Stomach (tissue), 9 donors: Measurements from ENCODE around the gene APOF. TPM values are rescaled to one million over a fixed set of nuclear protein-coding genes. Genes with fewer than 3 reads are reported as not detected.

Source experiments
- DNase-seq, 2 donors: peaks; one replicate each; pipeline versions ENCODE4 v3.0.0 to v3.0.0-alpha.2; 2013 to 2019
- H3K27ac ChIP-seq, 5 donors: fragments of 200-600 bp in 4 of 5; sonication (generic) in 4 of 5; one replicate each; pipeline ENCODE4 v1.5.1; 2013 to 2019; ENCODE audit warnings: mild to moderate bottlenecking in 1 of 5, moderate library complexity in 1 of 5
- H3K27me3 ChIP-seq, 3 donors: fragments of 200-600 bp; sonication (generic); one replicate each; pipeline ENCODE4 v1.5.1; 2017 to 2019; ENCODE audit warnings: mixed run types in 1 of 3
- H3K36me3 ChIP-seq, 4 donors: fragments of 200-600 bp; sonication (generic); 1 replicate in 3 of 4; 2 replicates in 1 of 4; pipeline ENCODE4 v1.5.1; 2016 to 2019
- H3K4me1 ChIP-seq, 4 donors: fragments of 200-600 bp; sonication (generic); one replicate each; pipeline ENCODE4 v1.5.1; 2016 to 2019
- H3K4me3 ChIP-seq, 4 donors: fragments of 200-600 bp; sonication (generic) in 3 of 4; one replicate each; pipeline ENCODE4 v1.5.1; 2016 to 2019; ENCODE audit warnings: mild to moderate bottlenecking in 1 of 4
- H3K9me3 ChIP-seq, 4 donors: fragments of 200-600 bp; sonication (generic); one replicate each; pipeline ENCODE4 v1.5.1; 2016 to 2019
- CTCF ChIP-seq, 7 experiments: fragments of 450-650 bp in 4 of 7; fragments of 200-600 bp in 3 of 7; sonication (generic) in 3 of 7; IDR thresholded peaks; one replicate each; pipeline ENCODE4 v1.5.1; 2016 to 2019; ENCODE audit warnings: antibody characterized with exemption in 7 of 7, control low read depth in 2 of 7, mild to moderate bottlenecking in 1 of 7
- EP300 ChIP-seq: sonication (generic); formaldehyde crosslinking; IDR thresholded peaks from one replicate; pipeline ENCODE4 v1.6.1; 2017; ENCODE audit warnings: antibody characterized with exemption
- POLR2A ChIP-seq, 4 donors: fragments of 450-650 bp; IDR thresholded peaks; one replicate each; pipeline ENCODE4 v1.6.1; 2016; ENCODE audit warnings: antibody characterized with exemption in 4 of 4, control low read depth in 2 of 4, mild to moderate bottlenecking in 1 of 4, moderate library complexity in 1 of 4
- POLR2AphosphoS5 ChIP-seq, 3 donors: sonication (generic); formaldehyde crosslinking; IDR thresholded peaks; one replicate each; pipeline ENCODE4 v1.6.1; 2016; ENCODE audit warnings: antibody characterized with exemption in 3 of 3
- WGBS, 5 donors: extraction: QIAGEN DNeasy Blood & Tissue Kit in 3 of 5; methylation state at CpG; one replicate each; pipeline versions ENCODE4 v1.1.5 to v1.1.7; 2013 to 2018; 5-methylcytosine and 5-hydroxymethylcytosine counted together
- intact Hi-C: fragments of 100-400 bp; cut with DNase I; formaldehyde crosslinking; loops from one replicate; pipeline ENCODE4 v1.15.1; 2023; ENCODE audit warnings: low total_unique reads
- polyA plus RNA-seq, 3 donors: library from polyadenylated mRNA; stranded (reverse); fragments of 200-250 nt; gene quantifications; one replicate each; pipeline ENCODE4 v1.2.3, GENCODE V29; 2013
- small RNA-seq, 4 donors: library from RNA; depleted of rRNA; stranded (forward); fragments of <200 nt; gene quantifications; one replicate each; pipeline ENCODE3, GENCODE V24; 2016
- total RNA-seq, 5 donors: library from RNA; depleted of rRNA; stranded (reverse); fragments of >200 nt; gene quantifications; one replicate each; pipeline versions ENCODE4 v1.1.0 to v1.2.3, GENCODE V29; 2014 to 2016
- donor health status: healthy with polysubstance abuse.
- donor health status: Bipolar disorder and iron deficiency.
- donor health status: healthy.

The APOF gene
- total and polyA plus RNA-seq, 8 donors = not detected

DNA sequence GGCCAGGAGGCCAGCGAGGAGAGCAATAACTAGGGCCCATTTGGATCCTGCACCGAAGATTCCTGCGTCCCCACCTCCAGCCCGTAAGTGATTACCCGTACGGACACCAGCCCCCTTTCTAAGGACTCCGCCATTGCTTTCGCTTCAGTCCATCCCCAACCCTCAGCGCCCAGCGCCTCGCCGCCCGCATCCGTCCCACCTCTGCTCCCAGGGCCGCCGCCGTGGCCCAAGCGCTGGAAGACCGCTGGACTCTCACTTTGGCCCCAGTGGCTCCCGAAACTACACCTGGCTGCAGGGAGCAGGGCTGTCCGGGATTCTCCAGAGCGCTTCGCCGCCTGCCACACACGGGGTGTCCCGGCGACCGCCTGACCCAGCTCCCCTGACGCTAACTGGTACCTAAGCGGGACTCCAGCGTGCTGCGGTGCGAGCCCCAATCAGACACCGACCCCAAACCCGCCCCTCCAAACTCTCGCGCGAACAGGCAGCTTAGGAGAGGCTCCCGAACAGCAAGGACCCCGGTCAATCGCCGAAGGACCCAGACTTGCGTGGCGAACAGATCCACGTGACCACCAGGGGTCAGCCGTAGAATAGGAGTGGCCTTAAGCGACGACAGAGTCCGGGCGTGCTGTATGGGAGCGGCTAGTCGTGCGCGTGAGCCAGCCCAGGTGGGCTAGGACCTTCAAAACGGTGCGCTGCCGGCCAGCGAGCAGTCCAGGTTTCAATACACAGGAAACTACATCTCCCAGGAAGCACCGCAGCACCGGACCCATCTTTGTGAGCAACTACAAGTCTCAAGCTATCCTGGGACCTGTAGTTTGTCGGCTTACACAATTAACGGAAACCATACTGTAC is 46.8 kb downstream of the APOF start, which contains the start of gene CNPY2:
Gene CNPY2 (minus strand): TSS at position 367 of the 852 bp plus-strand sequence. CDS start 771 bp downstream, outside the sequence.
- intact Hi-C loops = no loop called here
- TF ChIP-seq POLR2A (IDR thresholded peaks at IDR 0.05) = peak in 2 of 4 donors; percentile 5 to 72
- peak; percentile 32 to 89 (median 86) for TF ChIP-seq POLR2AphosphoS5 (IDR thresholded peaks at IDR 0.05)
- TF ChIP-seq CTCF (IDR thresholded peaks at IDR 0.05) = peak in 2 of 7 experiments; percentile 10 to 36
- no peak for TF ChIP-seq EP300
- H3K4me1 ChIP-seq = peaks cover 15 to 26% (median 17%) of the 10 kb centered on the region in 4 donors
- H3K27me3 ChIP-seq = no peaks in the 10 kb centered on the region
- no peaks in the 10 kb centered on the region for H3K9me3 ChIP-seq
- peak; percentile 95 to 98 for DNase-seq
- H3K27ac ChIP-seq = peak within 1 kb of the TSS; percentile 92 to 97 (median 94)
- peaks cover 18 to 65% (median 62%) of the 10 kb centered on the region in 4 donors for H3K36me3 ChIP-seq
- 0 to 1% (median 0%) methylated on average over 29 to 62 of the region's 62 CpGs for WGBS, 5 donors
- peak within 1 kb of the TSS; percentile 68 to 96 (median 87) for H3K4me3 ChIP-seq

GRCh38 chr12:56315249-56315621 is 47.4 kb downstream of the APOF start:
- WGBS, 5 donors = 0 to 3% (median 1%) methylated on average over 8 to 11 of the region's 11 CpGs

GRCh38 chr12:56311003-56311402 is 51.7 kb downstream of the APOF start:
- no peak for DNase-seq
- intact Hi-C loops = no loop called here
- no peak for TF ChIP-seq EP300
- no peak for TF ChIP-seq POLR2A (IDR thresholded peaks at IDR 0.05)
- TF ChIP-seq POLR2AphosphoS5 (IDR thresholded peaks at IDR 0.05) = no peak
- H3K9me3 ChIP-seq = no peaks in the 10 kb centered on the region
- no peak overlapping the region for H3K27ac ChIP-seq
- peaks cover 9 to 16% (median 10%) of the 10 kb centered on the region in 4 donors for H3K4me1 ChIP-seq
- H3K36me3 ChIP-seq = peaks cover 26 to 80% (median 78%) of the 10 kb centered on the region in 4 donors
- 90 to 97% (median 95%) methylated on average over 12 of the region's 12 CpGs for WGBS, 5 donors
- no peak overlapping the region for H3K4me3 ChIP-seq
- H3K27me3 ChIP-seq = no peaks in the 10 kb centered on the region

More at GRCh38 chr12:56315249-56315621, 47.4 kb downstream of the APOF start:
- Histone ChIP-seq H3K4me3 (peak overlapping the region; percentile 68 to 96 (median 87)), H3K27ac (peak overlapping the region; percentile 92 to 97 (median 94)), H3K36me3 (peaks cover 23 to 65% (median 62%) of the 10 kb centered on the region in 4 donors), H3K4me1 (peaks cover 15 to 26% (median 17%) of the 10 kb centered on the region in 4 donors), H3K9me3 (no peaks in the 10 kb centered on the region), H3K27me3 (no peaks in the 10 kb centered on the region)
- no peak for TF ChIP-seq EP300
- peak in 1 of 2 donors; percentile 63 for DNase-seq
- intact Hi-C loops = no loop called here

Small RNA genes lying within 50 kb of the gene (small RNA-seq; reads per million reads assigned to genes)
- 0 reads per million in 4 donors for gene RNU7-40P

Other genes starting within 250 kb of the APOF start
- 1,000 to 10,000 TPM; 1,483 to 3,736 (median 1,919) TPM for gene RPL41, start 246.2 kb downstream of the APOF start, total RNA-seq
- 1,000 to 10,000 TPM; 5,931 to 8,449 (median 6,584) TPM for gene RPL41, start 246.2 kb downstream of the APOF start, polyA plus RNA-seq
- 1 to 10 TPM in 3 of 5 donors, under 1 TPM in 2; under 0.01 to 5.8 (median 3.1) TPM for gene ZC3H10, start 244.6 kb downstream of the APOF start, total RNA-seq
- gene ZC3H10, start 244.6 kb downstream of the APOF start, polyA plus RNA-seq = 1 to 10 TPM; 1.5 to 2.2 (median 1.8) TPM
- gene ESYT1, start 234.6 kb downstream of the APOF start, total RNA-seq = 100 to 1,000 TPM in 1 of 5 donors, 10 to 100 TPM in 4; 23.3 to 142 (median 63.7) TPM
- gene ESYT1, start 234.6 kb downstream of the APOF start, polyA plus RNA-seq = 10 to 100 TPM in 2 of 3 donors, 1 to 10 TPM in 1; 8.6 to 32.8 (median 13.8) TPM
- gene MYL6B, start 210.3 kb downstream of the APOF start, total RNA-seq = 10 to 100 TPM in 3 of 5 donors, 1 to 10 TPM in 1, not detected in 1; 4.9 to 24.3 (median 20.6) TPM
- gene MYL6B, start 210.3 kb downstream of the APOF start, polyA plus RNA-seq = 10 to 100 TPM; 53.4 to 98.1 (median 60.2) TPM
- 1,000 to 10,000 TPM; 1,132 to 3,648 (median 2,772) TPM for gene MYL6, start 204.5 kb downstream of the APOF start, total RNA-seq
- gene MYL6, start 204.5 kb downstream of the APOF start, polyA plus RNA-seq = 1,000 to 10,000 TPM; 3,181 to 4,672 (median 3,569) TPM
- 100 to 1,000 TPM in 2 of 5 donors, 10 to 100 TPM in 3; 58.0 to 131 (median 72.1) TPM for gene SMARCC2, start 173.4 kb downstream of the APOF start, total RNA-seq
- gene SMARCC2, start 173.4 kb downstream of the APOF start, polyA plus RNA-seq = 10 to 100 TPM; 12.5 to 25.7 (median 20.1) TPM
- gene RNF41, start 140.9 kb downstream of the APOF start, total RNA-seq = 10 to 100 TPM; 29.4 to 92.4 (median 52.7) TPM
- gene RNF41, start 140.9 kb downstream of the APOF start, polyA plus RNA-seq = 10 to 100 TPM; 10.4 to 20.5 (median 17.4) TPM
- 10 to 100 TPM in 2 of 5 donors, 1 to 10 TPM in 3; 1.2 to 13.9 (median 8.0) TPM for gene NABP2, start 138.5 kb downstream of the APOF start, total RNA-seq
- gene NABP2, start 138.5 kb downstream of the APOF start, polyA plus RNA-seq = 10 to 100 TPM; 22.2 to 36.5 (median 28.0) TPM
- 100 to 1,000 TPM in 1 of 5 donors, 10 to 100 TPM in 1, 1 to 10 TPM in 1, not detected in 2; 8.0 to 450 (median 18.7) TPM for gene SLC39A5, start 132.8 kb downstream of the APOF start, total RNA-seq
- under 1 TPM in 2 of 3 donors, not detected in 1; 0.15 to 1.00 TPM for gene SLC39A5, start 132.8 kb downstream of the APOF start, polyA plus RNA-seq
- gene ANKRD52, start 104.5 kb downstream of the APOF start, total RNA-seq = 10 to 100 TPM in 4 of 5 donors, 1 to 10 TPM in 1; 2.3 to 28.3 (median 14.2) TPM
- 1 to 10 TPM; 3.1 to 6.7 (median 3.4) TPM for gene ANKRD52, start 104.5 kb downstream of the APOF start, polyA plus RNA-seq
- gene COQ10A, start 95.9 kb downstream of the APOF start, total RNA-seq = 10 to 100 TPM in 2 of 5 donors, 1 to 10 TPM in 3; 6.8 to 86.4 (median 9.4) TPM
- 10 to 100 TPM in 1 of 3 donors, 1 to 10 TPM in 2; 4.4 to 10.1 (median 7.0) TPM for gene COQ10A, start 95.9 kb downstream of the APOF start, polyA plus RNA-seq
- 100 to 1,000 TPM; 109 to 174 (median 135) TPM for gene CS, start 62.5 kb downstream of the APOF start, total RNA-seq
- 10 to 100 TPM; 51.9 to 63.7 (median 55.4) TPM for gene CS, start 62.5 kb downstream of the APOF start, polyA plus RNA-seq
- gene CNPY2, start 46.9 kb downstream of the APOF start, total RNA-seq = 100 to 1,000 TPM in 1 of 5 donors, 10 to 100 TPM in 4; 39.7 to 112 (median 94.1) TPM
- gene CNPY2, start 46.9 kb downstream of the APOF start, polyA plus RNA-seq = 100 to 1,000 TPM in 1 of 3 donors, 10 to 100 TPM in 2; 71.0 to 105 (median 73.9) TPM
- 100 to 1,000 TPM in 2 of 5 donors, 10 to 100 TPM in 3; 41.7 to 146 (median 49.3) TPM for gene PAN2, start 28.9 kb downstream of the APOF start, total RNA-seq
- gene PAN2, start 28.9 kb downstream of the APOF start, polyA plus RNA-seq = 10 to 100 TPM in 1 of 3 donors, 1 to 10 TPM in 2; 4.9 to 28.4 (median 9.5) TPM
- 1 to 10 TPM in 1 of 5 donors, not detected in 4; 1.1 TPM for gene IL23A, start 24.0 kb downstream of the APOF start, total RNA-seq
- gene IL23A, start 24.0 kb downstream of the APOF start, polyA plus RNA-seq = 1 to 10 TPM in 1 of 3 donors, under 1 TPM in 1, not detected in 1; 0.56 to 1.9 TPM
- gene STAT2, start 2.8 kb downstream of the APOF start, total RNA-seq = 100 to 1,000 TPM in 4 of 5 donors, 10 to 100 TPM in 1; 82.6 to 245 (median 104) TPM
- 10 to 100 TPM; 22.6 to 29.6 (median 28.3) TPM for gene STAT2, start 2.8 kb downstream of the APOF start, polyA plus RNA-seq
- gene TIMELESS, start 86.6 kb upstream of the APOF start, total RNA-seq = 10 to 100 TPM in 2 of 5 donors, 1 to 10 TPM in 3; 3.8 to 64.7 (median 8.1) TPM
- gene TIMELESS, start 86.6 kb upstream of the APOF start, polyA plus RNA-seq = 1 to 10 TPM; 4.0 to 7.4 (median 5.2) TPM
- gene MIP, start 91.8 kb upstream of the APOF start, total RNA-seq = not detected
- gene MIP, start 91.8 kb upstream of the APOF start, polyA plus RNA-seq = not detected
- 1 to 10 TPM in 4 of 5 donors, under 1 TPM in 1; 0.29 to 5.8 (median 3.5) TPM for gene SPRYD4, start 105.7 kb upstream of the APOF start, total RNA-seq
- gene SPRYD4, start 105.7 kb upstream of the APOF start, polyA plus RNA-seq = 1 to 10 TPM; 1.8 to 2.1 (median 2.0) TPM
- 1 to 10 TPM in 3 of 5 donors, not detected in 2; 1.3 to 7.6 (median 3.9) TPM for gene GLS2, start 125.3 kb upstream of the APOF start, total RNA-seq
- 10 to 100 TPM in 1 of 3 donors, 1 to 10 TPM in 2; 2.6 to 11.2 (median 5.4) TPM for gene GLS2, start 125.3 kb upstream of the APOF start, polyA plus RNA-seq
- 100 to 1,000 TPM in 1 of 5 donors, 10 to 100 TPM in 2, 1 to 10 TPM in 2; 5.2 to 123 (median 32.3) TPM for gene RBMS2, start 159.0 kb upstream of the APOF start, total RNA-seq
- 1 to 10 TPM; 4.2 to 9.7 (median 8.2) TPM for gene RBMS2, start 159.0 kb upstream of the APOF start, polyA plus RNA-seq